GM13977 (cell line): ENCODE data around the gene PPP3CA.

Source experiments
- DNase-seq: peaks from one replicate; pipeline ENCODE4 v3.0.0; 2012; ENCODE audit warnings: low spot score
- in situ Hi-C: fragments of 300-500 bp; cut with MboI; formaldehyde crosslinking; loops from one replicate; pipeline ENCODE4 v1.12.0; 2022; ENCODE audit warnings: low sequenced_read_pairs, low pct_unique_long_range_greater_than_20kb, mixed read lengths, inconsistent platforms; ENCODE audit not compliant: unreplicated experiment
- TF ChIP-seq, protein P1 (sequence below): IDR thresholded peaks from 2 replicates; pipeline ENCODE4 v1.5.1; 2012; ENCODE audit warnings: mild to moderate bottlenecking, control low read depth; ENCODE audit not compliant: insufficient read depth; ENCODE audit errors: extremely low read depth, missing control alignments

PPP3CA gene

DNA sequence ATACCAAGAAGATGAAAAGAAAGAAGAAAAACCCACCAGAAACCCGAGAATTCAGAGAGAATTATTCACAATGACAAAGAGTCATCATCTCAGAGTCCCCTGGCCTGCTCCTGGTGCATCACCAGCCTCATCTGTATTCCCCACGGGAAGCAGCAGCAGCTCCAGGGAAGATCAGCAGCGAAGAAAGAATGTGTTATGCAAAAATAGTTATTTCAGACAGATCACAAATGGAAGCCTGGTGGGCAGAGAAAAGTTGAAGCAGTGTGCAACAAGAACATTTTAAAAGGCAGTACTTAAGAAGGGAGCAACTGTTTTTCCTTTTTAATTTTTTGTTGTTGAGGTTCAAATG, 189.2 kb downstream of the PPP3CA start:
- TF ChIP-seq, protein P1, sequence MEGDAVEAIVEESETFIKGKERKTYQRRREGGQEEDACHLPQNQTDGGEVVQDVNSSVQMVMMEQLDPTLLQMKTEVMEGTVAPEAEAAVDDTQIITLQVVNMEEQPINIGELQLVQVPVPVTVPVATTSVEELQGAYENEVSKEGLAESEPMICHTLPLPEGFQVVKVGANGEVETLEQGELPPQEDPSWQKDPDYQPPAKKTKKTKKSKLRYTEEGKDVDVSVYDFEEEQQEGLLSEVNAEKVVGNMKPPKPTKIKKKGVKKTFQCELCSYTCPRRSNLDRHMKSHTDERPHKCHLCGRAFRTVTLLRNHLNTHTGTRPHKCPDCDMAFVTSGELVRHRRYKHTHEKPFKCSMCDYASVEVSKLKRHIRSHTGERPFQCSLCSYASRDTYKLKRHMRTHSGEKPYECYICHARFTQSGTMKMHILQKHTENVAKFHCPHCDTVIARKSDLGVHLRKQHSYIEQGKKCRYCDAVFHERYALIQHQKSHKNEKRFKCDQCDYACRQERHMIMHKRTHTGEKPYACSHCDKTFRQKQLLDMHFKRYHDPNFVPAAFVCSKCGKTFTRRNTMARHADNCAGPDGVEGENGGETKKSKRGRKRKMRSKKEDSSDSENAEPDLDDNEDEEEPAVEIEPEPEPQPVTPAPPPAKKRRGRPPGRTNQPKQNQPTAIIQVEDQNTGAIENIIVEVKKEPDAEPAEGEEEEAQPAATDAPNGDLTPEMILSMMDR, result no peak
- in situ Hi-C loops, result loop anchor here (25.0 kb wide), 1 partner anchor 554 kb away; no protein-coding TSS in a partner anchor
- no peak for DNase-seq

DNA sequence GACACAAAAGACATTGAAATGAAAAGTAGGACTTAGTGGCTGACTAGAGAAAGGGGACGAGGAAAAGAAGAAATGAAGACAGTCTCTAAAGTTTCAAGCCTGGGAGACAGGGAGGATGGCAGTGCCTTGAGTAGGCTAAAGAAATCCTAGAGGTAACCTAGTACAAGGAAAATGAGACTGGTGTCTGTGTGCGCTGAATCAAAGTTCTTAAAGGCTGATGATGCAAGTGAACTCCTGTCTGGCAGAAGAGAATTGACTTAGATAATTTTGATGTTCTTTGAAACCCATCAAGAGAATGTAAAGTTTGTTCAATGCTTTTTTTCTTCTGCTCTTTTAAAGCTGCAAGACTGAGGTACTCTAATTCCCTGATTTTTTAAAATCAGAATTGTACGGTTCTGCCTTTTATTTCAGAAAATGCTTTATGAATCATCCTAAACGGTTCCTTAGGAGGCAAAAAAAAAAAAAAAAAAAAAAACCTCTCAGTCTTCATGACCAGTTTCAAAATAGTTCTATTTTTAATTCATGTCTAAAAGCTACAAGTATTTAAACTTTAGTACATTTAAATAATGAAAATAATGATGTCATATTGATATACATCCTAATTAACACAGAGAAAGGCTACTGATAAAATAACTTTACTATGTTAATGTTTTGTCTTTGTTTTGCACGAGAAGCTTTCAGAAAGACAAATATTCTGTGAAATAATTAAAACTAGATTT, 189.8 kb downstream of the PPP3CA start:
- in situ Hi-C loops, result loop anchor here (25.0 kb wide), 1 partner anchor 555 kb away; no protein-coding TSS in a partner anchor
- TF ChIP-seq, protein P1, result no peak
- DNase-seq, result no peak

DNA sequence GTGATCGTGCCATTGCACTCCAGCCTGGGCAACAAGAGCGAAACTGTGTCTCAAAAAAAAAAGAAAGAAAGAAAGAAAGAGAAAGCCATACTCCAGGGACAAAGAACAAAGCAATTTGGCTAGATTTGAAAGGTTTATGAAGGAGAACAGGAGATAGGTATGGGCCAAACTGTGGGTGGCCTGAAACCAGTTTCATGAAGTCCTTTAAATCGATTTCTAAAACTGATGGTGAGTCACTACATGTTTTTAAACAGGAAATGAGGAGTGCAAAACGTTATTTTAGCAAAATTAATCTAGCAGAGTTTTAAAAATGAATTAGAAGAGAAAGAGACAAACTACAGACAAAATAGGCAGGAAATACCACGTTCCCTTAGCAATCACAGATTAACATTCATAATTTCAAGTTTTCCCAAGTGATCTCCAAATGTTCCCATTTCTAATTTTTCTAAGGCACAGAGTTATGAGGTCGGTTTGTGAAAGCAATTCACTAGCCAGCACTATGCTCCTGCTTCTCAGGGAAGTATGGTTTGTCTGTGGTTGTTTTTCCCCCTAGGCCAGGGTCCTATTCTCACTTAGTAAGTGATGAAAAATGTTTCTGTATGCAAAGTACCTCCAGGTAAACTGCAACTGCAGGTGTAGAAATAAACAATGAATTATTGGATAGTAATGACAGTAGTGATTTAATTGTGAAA, 190.6 kb downstream of the PPP3CA start:
- DNase-seq, result no peak
- in situ Hi-C loops, result loop anchor here (25.0 kb wide), 1 partner anchor 556 kb away; no protein-coding TSS in a partner anchor
- TF ChIP-seq, protein P1, result no peak

DNA sequence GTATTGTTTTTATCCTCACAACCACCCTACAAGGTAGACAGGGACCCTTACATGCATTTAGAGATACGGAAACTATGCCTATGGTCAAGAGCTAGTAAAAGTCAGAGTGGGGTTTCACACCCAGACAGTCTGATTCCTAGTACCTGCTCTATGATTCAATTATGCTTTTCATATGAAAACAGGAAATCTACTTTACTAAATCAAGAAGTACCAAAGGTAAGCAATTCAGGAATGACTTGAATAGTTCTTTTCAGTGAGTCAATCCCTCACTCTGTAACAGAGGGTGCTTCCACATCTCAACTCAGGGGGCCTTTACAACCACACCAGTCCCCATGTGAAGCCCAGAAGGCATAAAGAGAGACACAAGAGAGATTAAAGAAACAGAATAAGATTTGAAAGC, 191.4 kb downstream of the PPP3CA start:
- no peak for DNase-seq
- in situ Hi-C loops, result loop anchor here (25.0 kb wide), 1 partner anchor 556 kb away; no protein-coding TSS in a partner anchor
- TF ChIP-seq, protein P1, result no peak

GRCh38 chr4:101155368-101155767, 192.0 kb downstream of the PPP3CA start:
- in situ Hi-C loops, result loop anchor here (25.0 kb wide), 1 partner anchor 557 kb away; no protein-coding TSS in a partner anchor
- no peak for DNase-seq
- TF ChIP-seq, protein P1, result no peak

- TF ChIP-seq, protein P1, result no peak
- in situ Hi-C loops, result loop anchor here (25.0 kb wide), 1 partner anchor 559 kb away; no protein-coding TSS in a partner anchor
- DNase-seq, result no peak
Measured at GRCh38 chr4:101153653-101154052, 193.7 kb downstream of the PPP3CA start.
